Trophoblast cell (in vitro differentiated cells and primary cell): ENCODE results near the gene SH3TC1.

Experiments used
- DNase-seq, 2 donors: peaks; one replicate each; pipeline ENCODE4 v3.0.0-alpha.2; 2016
- H2AFZ ChIP-seq: 2 replicates; pipeline ENCODE4 v1.6.1; 2013; ENCODE audit warnings: low read length, moderate library complexity, mild to moderate bottlenecking; ENCODE audit not compliant: insufficient read depth, poor library complexity
- H2AK5ac ChIP-seq: 2 replicates; pipeline ENCODE4 v1.6.1; 2013; ENCODE audit warnings: mild to moderate bottlenecking, low read length
- H2BK120ac ChIP-seq: 2 replicates; pipeline ENCODE4 v1.6.1; 2013; ENCODE audit warnings: low read length, mild to moderate bottlenecking, moderate library complexity; ENCODE audit not compliant: insufficient read depth, poor library complexity
- H2BK12ac ChIP-seq: 2 replicates; pipeline ENCODE4 v1.6.1; 2013; ENCODE audit warnings: mild to moderate bottlenecking, low read length, moderate library complexity
- H2BK5ac ChIP-seq: 2 replicates; pipeline ENCODE4 v1.6.1; 2013; ENCODE audit warnings: low read length, low read depth, moderate library complexity, mild to moderate bottlenecking; ENCODE audit not compliant: poor library complexity
- H3K14ac ChIP-seq: 2 replicates; pipeline ENCODE4 v1.6.1; 2013; ENCODE audit warnings: mild to moderate bottlenecking, low read length
- H3K18ac ChIP-seq: 2 replicates; pipeline ENCODE4 v1.6.1; 2013; ENCODE audit warnings: mild to moderate bottlenecking, low read length
- H3K23ac ChIP-seq: 2 replicates; pipeline ENCODE4 v1.6.1; 2013; ENCODE audit warnings: low read length
- H3K27ac ChIP-seq: 2 replicates; pipeline ENCODE4 v1.5.1; 2013; ENCODE audit warnings: low read depth, mild to moderate bottlenecking, inconsistent platforms, low read length, moderate library complexity
- H3K27me3 ChIP-seq: 2 replicates; pipeline ENCODE4 v1.6.1; 2013; ENCODE audit warnings: inconsistent platforms, mild to moderate bottlenecking, low read length, moderate library complexity; ENCODE audit not compliant: insufficient read depth
- H3K36me3 ChIP-seq, 2 experiments: 1 replicate in 1 of 2; 2 replicates in 1 of 2; pipeline ENCODE4 v1.6.1; 2013; ENCODE audit warnings: low read length in 2 of 2, mild to moderate bottlenecking in 2 of 2, moderate library complexity in 1 of 2; ENCODE audit not compliant: insufficient read depth in 2 of 2, control insufficient read depth in 1 of 2
- H3K4ac ChIP-seq: 2 replicates; pipeline ENCODE4 v1.6.1; 2013; ENCODE audit warnings: low read depth, mild to moderate bottlenecking, low read length, moderate library complexity
- H3K4me1 ChIP-seq, 2 experiments: 1 replicate in 1 of 2; 2 replicates in 1 of 2; pipeline ENCODE4 v1.6.1; 2013; ENCODE audit warnings: low read length in 2 of 2, mild to moderate bottlenecking in 2 of 2, moderate library complexity in 1 of 2; ENCODE audit not compliant: insufficient read depth in 2 of 2, control insufficient read depth in 1 of 2
- H3K4me2 ChIP-seq: 2 replicates; pipeline ENCODE4 v1.6.1; 2013; ENCODE audit warnings: inconsistent platforms, mild to moderate bottlenecking, low read length, moderate library complexity
- H3K4me3 ChIP-seq: 2 replicates; pipeline ENCODE4 v1.5.1; 2013; ENCODE audit warnings: mild to moderate bottlenecking, low read depth, low read length, inconsistent platforms
- H3K79me1 ChIP-seq: one replicate; pipeline ENCODE4 v1.6.1; 2013; ENCODE audit warnings: low read length
- H3K79me2 ChIP-seq: 2 replicates; pipeline ENCODE4 v1.6.1; 2013; ENCODE audit warnings: low read length, mild to moderate bottlenecking; ENCODE audit not compliant: control insufficient read depth, insufficient read depth, poor library complexity
- H3K9ac ChIP-seq: 2 replicates; pipeline ENCODE4 v1.6.1; 2013; ENCODE audit warnings: mild to moderate bottlenecking, low read length
- H3K9me3 ChIP-seq: 2 replicates; pipeline ENCODE4 v1.6.1; 2013; ENCODE audit warnings: low read depth, mild to moderate bottlenecking, control low read depth, inconsistent platforms, low read length; ENCODE audit not compliant: insufficient read depth
- H4K12ac ChIP-seq: 2 replicates; pipeline ENCODE4 v1.6.1; 2013; ENCODE audit warnings: low read depth, mild to moderate bottlenecking, low read length, moderate library complexity
- H4K8ac ChIP-seq: 2 replicates; pipeline ENCODE4 v1.6.1; 2013; ENCODE audit warnings: low read depth, mild to moderate bottlenecking, low read length, moderate library complexity
- H4K91ac ChIP-seq: one replicate; pipeline ENCODE4 v1.6.1; 2013; ENCODE audit warnings: low read depth, mild to moderate bottlenecking, low read length, moderate library complexity
- WGBS: extraction: QIAGEN DNeasy Blood & Tissue Kit; methylation state at CpG from one replicate; pipeline ENCODE4 v1.1.7; 2013; ENCODE audit warnings: missing lambda C conversion rate; ENCODE audit not compliant: insufficient read length, insufficient coverage; ENCODE audit errors: extremely low coverage; 5-methylcytosine and 5-hydroxymethylcytosine counted together

Gene SH3TC1

DNA sequence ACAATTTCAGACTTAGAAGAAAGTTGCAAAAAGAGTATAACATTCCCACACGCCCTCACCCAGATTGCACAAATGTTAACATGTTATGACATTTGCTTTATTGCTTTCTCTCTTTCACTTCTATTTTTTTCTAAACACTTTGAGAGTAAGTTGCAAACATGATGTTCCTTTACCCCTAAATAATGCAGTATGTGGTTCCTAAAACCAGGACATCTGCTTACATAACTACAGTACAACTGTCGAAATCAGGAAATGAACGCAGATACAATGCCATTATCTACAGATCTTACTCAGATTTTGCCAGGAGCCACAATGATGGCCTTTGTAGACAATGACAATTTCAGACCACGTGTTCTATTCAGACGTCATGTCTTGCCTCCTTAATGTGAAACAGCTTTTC, 22.4 kb downstream of the SH3TC1 start:
- Histone ChIP-seq H2BK5ac (no peak overlapping the region), H3K23ac (no peak overlapping the region), H3K4me1 (peaks cover 9 to 17% of the 10 kb centered on the region in 2 experiments), H2BK120ac (no peak overlapping the region), H3K36me3 (peaks cover 18 to 24% of the 10 kb centered on the region in 2 experiments), H3K79me1 (peaks cover 8% of the 10 kb centered on the region), H3K4ac (no peak overlapping the region), H3K27ac (no peak overlapping the region), H3K9ac (no peak overlapping the region), H3K4me3 (no peak overlapping the region), H3K4me2 (no peak overlapping the region), H2AK5ac (no peak overlapping the region), H2AFZ (no peak overlapping the region), H3K14ac (no peak overlapping the region), H4K12ac (no peak overlapping the region), H4K8ac (no peak overlapping the region), H3K79me2 (peaks cover 5% of the 10 kb centered on the region), H4K91ac (no peak overlapping the region), H3K27me3 (no peaks in the 10 kb centered on the region), H3K9me3 (no peaks in the 10 kb centered on the region), H2BK12ac (no peak overlapping the region), H3K18ac (no peak overlapping the region)
- no CpG with 5 or more reads among the region's 5 CpGs for WGBS
- DNase-seq, result peak; percentile 26 to 53

DNA sequence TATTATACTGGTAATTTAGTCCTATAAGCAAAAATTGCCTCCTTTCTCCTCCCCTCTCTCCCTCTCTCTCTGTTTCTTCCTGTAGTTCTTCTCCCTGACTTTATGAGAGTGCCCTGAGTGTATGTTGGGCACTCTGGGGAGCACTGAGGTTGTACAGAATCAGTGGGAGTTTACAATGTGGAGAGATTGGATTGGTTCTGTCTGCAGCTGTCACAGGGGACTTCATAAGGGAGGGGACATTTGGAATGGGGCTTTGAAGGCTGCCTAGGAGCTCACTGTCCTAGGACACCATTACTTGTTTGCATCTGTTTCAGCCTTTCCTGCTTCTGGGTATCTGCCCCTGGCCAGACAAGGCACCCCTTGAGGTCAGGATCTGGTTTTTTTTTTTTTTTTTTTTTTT, 22.9 kb downstream of the SH3TC1 start:
- Histone ChIP-seq H2AFZ (no peak overlapping the region), H3K9me3 (no peaks in the 10 kb centered on the region), H3K79me1 (peaks cover 13% of the 10 kb centered on the region), H3K4ac (no peak overlapping the region), H3K4me2 (no peak overlapping the region), H3K9ac (no peak overlapping the region), H3K4me1 (peaks cover 12 to 22% of the 10 kb centered on the region in 2 experiments), H4K91ac (no peak overlapping the region), H2AK5ac (no peak overlapping the region), H2BK5ac (no peak overlapping the region), H4K8ac (no peak overlapping the region), H3K14ac (no peak overlapping the region), H2BK120ac (no peak overlapping the region), H3K23ac (no peak overlapping the region), H3K79me2 (peaks cover 5% of the 10 kb centered on the region), H3K4me3 (no peak overlapping the region), H3K27me3 (no peaks in the 10 kb centered on the region), H3K18ac (peak overlapping the region; percentile 3), H4K12ac (no peak overlapping the region), H3K36me3 (peaks cover 18 to 25% of the 10 kb centered on the region in 2 experiments), H3K27ac (no peak overlapping the region), H2BK12ac (no peak overlapping the region)
- no peak for DNase-seq

DNA sequence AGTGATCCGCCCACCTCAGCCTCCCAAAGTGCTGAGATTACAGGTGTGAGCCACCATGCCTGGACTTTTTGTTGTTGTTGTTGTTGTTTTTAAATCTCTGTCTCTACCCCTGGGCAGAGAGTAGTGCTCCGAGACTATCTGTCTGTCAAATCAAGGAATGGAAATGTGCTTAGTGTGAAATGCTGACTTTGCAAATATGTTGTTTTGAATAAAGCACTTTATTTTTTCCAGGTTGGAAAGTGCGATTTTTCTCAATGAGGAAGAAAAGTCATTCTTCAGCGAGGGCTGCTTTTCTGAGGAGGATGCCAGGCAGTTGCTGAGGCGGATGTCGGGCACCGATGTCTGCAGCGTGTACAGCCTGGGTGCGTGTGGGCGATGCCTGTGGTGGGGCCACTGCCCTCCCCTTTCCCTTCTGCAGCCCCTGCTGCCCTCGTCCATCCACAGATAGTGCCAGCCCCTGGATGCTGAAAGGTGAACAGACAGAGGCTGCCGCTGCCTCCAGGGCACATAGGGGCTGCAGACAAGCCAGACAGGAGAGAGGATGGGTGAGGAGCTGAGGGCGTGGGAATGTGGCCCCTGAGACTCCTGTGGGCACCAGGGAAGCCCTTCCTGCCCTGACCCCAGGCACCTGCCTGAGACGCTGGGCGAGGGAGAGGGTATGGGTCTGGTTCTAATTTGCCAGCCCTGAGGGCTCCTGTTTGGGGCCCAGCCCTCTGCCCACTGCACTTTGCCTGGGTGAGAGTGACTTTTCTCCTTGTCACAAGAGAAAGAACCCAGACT, 23.7 kb downstream of the SH3TC1 start:
- Histone ChIP-seq H4K12ac (no peak overlapping the region), H2AFZ (no peak overlapping the region), H2BK12ac (peak overlapping the region; percentile 5), H3K27me3 (no peaks in the 10 kb centered on the region), H3K18ac (peak overlapping the region; percentile 8), H3K79me1 (peaks cover 16% of the 10 kb centered on the region), H2AK5ac (no peak overlapping the region), H2BK5ac (no peak overlapping the region), H3K23ac (no peak overlapping the region), H3K14ac (no peak overlapping the region), H3K4ac (no peak overlapping the region), H3K4me1 (peaks cover 12 to 24% of the 10 kb centered on the region in 2 experiments), H3K4me3 (no peak overlapping the region), H4K91ac (peak overlapping the region; percentile 4), H3K79me2 (peaks cover 5% of the 10 kb centered on the region), H3K36me3 (peaks cover 24 to 33% of the 10 kb centered on the region in 2 experiments), H4K8ac (no peak overlapping the region), H3K9ac (no peak overlapping the region), H3K9me3 (no peaks in the 10 kb centered on the region), H3K4me2 (no peak overlapping the region), H2BK120ac (no peak overlapping the region), H3K27ac (no peak overlapping the region)
- WGBS, result no CpG with 5 or more reads among the region's 15 CpGs
- no peak for DNase-seq

DNA sequence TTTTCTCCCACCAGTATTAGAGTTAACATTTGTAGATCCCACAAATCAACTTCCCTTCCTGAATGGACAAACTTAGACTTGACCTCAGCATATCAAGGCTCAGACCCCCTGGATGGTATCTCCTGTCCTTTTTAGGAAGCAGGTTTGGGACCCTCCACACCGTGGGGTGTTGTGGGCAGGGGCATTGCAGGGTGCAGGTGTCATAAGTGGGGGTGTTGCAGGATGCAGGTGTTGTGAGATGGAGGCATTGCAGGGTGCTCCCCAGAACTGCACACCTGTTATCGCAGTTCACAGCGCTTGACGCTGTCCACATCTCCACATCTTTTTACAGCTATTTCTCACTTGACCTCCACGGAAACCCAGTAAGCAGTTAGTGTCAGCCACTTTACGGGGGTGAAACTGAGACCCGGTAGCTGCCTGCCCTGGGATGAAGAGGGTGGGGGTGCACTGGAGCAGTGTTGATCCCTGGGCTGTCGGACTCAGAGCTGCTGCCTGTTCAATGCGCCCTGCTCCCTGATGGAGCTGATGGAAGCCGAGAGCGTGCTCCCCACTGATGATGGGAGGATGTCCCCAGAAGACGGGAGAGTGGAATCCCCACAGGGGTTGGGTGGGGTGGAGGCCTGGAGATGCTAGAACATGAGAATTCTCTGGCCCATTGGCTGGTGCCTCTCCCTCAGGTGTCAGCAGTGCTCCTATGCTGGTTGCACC, 25.3 kb downstream of the SH3TC1 start:
- no peak overlapping the region for H3K4ac ChIP-seq
- no peak overlapping the region for H3K18ac ChIP-seq
- H4K91ac ChIP-seq, result peak overlapping the region; percentile 16

More for the DNA sequence above, 25.3 kb downstream of the SH3TC1 start:
- no peak for DNase-seq
- WGBS, result no CpG with 5 or more reads among the region's 12 CpGs
- peaks cover 19 to 29% of the 10 kb centered on the region in 2 experiments for H3K4me1 ChIP-seq
- no peak overlapping the region for H3K4me3 ChIP-seq
- no peak overlapping the region for H3K27ac ChIP-seq
- peaks cover 5% of the 10 kb centered on the region for H3K79me2 ChIP-seq
- no peak overlapping the region for H2BK5ac ChIP-seq
- no peak overlapping the region for H2BK12ac ChIP-seq
- no peak overlapping the region for H2AK5ac ChIP-seq
- H3K14ac ChIP-seq, result no peak overlapping the region
- H4K8ac ChIP-seq, result no peak overlapping the region
- no peak overlapping the region for H3K9ac ChIP-seq
- no peak overlapping the region for H2BK120ac ChIP-seq
- no peak overlapping the region for H3K23ac ChIP-seq
- no peak overlapping the region for H4K12ac ChIP-seq
- H3K36me3 ChIP-seq, result peaks cover 34% of the 10 kb centered on the region in 2 experiments
- H3K79me1 ChIP-seq, result peaks cover 28% of the 10 kb centered on the region
- H2AFZ ChIP-seq, result no peak overlapping the region
- H3K27me3 ChIP-seq, result no peaks in the 10 kb centered on the region
- H3K4me2 ChIP-seq, result no peak overlapping the region
- H3K9me3 ChIP-seq, result no peaks in the 10 kb centered on the region
